Measurements from ENCODE around the gene RHOBTB1. TPM values are rescaled to one million over a fixed set of nuclear protein-coding genes. Genes with fewer than 3 reads are reported as not detected.
"Not testable (repeated sequence)": the region's sequence is repeated elsewhere in the genome, so short reads cannot be mapped to it uniquely, and the experiment has no call there.

RHOBTB1 gene
- total RNA-seq, 1 donor from 2014 or later: 17.2 TPM

DNA sequence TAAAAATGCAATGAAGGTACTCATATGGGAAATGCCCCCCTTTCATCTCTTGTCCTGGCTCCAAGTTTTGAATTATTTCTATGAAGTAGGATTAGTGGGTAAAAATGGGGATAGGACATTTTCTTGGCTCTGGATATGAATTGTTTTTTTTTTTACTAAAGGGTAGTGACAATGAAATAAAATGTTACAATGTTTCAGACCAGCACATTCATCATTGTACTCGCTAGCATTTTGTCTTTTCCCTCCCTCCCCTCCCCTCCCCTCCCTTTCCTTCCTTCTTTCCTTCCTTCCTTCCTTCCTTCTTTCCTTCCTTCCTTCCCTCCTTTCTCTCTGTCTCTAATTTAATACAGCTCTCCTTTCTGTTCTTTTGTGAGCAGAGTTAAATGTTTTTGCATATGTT is 101.3 kb downstream of the RHOBTB1 start:
- Mint-ChIP-seq H3K27ac (ENCODE audit: unreplicated experiment) (no peak overlapping the region), H3K36me3 (ENCODE audit: unreplicated experiment) (no peaks in the 10 kb centered on the region), H3K27me3 (ENCODE audit: unreplicated experiment) (no peaks in the 10 kb centered on the region), H3K4me1 (ENCODE audit: unreplicated experiment) (peaks cover 14% of the 10 kb centered on the region), H3K4me3 (ENCODE audit: unreplicated experiment) (no peak overlapping the region), H3K9me3 (ENCODE audit: unreplicated experiment) (no peaks in the 10 kb centered on the region)
- TF ChIP-seq, protein P1, sequence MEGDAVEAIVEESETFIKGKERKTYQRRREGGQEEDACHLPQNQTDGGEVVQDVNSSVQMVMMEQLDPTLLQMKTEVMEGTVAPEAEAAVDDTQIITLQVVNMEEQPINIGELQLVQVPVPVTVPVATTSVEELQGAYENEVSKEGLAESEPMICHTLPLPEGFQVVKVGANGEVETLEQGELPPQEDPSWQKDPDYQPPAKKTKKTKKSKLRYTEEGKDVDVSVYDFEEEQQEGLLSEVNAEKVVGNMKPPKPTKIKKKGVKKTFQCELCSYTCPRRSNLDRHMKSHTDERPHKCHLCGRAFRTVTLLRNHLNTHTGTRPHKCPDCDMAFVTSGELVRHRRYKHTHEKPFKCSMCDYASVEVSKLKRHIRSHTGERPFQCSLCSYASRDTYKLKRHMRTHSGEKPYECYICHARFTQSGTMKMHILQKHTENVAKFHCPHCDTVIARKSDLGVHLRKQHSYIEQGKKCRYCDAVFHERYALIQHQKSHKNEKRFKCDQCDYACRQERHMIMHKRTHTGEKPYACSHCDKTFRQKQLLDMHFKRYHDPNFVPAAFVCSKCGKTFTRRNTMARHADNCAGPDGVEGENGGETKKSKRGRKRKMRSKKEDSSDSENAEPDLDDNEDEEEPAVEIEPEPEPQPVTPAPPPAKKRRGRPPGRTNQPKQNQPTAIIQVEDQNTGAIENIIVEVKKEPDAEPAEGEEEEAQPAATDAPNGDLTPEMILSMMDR (IDR thresholded peaks at IDR 0.05): no peak
- no peak for DNase-seq (ENCODE audit: extremely low spot score, unreplicated experiment)

DNA sequence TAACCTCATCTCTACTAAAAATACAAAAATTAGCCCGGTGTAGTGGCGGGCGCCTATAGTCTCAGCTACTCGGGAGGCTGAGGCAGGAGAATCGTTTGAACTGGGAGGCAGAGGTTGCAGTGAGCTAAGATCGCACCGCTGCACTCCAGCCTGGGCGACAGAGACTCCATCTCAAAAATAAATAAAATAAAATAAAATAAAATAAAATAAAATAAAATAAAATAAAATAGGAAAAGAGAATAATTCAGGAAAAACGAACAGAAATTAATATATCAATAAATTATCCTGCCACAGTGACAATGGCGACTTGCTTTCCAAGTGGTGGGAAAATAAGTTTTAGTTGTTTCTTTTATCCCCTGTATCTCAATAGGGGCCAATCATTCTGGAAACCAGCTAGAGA is 102.8 kb downstream of the RHOBTB1 start:
- not testable (repeated sequence) for H3K27me3 Mint-ChIP-seq (ENCODE audit: unreplicated experiment); H3K4me3 Mint-ChIP-seq (ENCODE audit: unreplicated experiment); H3K27ac Mint-ChIP-seq (ENCODE audit: unreplicated experiment); DNase-seq (ENCODE audit: extremely low spot score, unreplicated experiment); H3K36me3 Mint-ChIP-seq (ENCODE audit: unreplicated experiment); H3K9me3 Mint-ChIP-seq (ENCODE audit: unreplicated experiment)
- H3K4me1 Mint-ChIP-seq (ENCODE audit: unreplicated experiment): peaks cover 14% of the 10 kb centered on the region

DNA sequence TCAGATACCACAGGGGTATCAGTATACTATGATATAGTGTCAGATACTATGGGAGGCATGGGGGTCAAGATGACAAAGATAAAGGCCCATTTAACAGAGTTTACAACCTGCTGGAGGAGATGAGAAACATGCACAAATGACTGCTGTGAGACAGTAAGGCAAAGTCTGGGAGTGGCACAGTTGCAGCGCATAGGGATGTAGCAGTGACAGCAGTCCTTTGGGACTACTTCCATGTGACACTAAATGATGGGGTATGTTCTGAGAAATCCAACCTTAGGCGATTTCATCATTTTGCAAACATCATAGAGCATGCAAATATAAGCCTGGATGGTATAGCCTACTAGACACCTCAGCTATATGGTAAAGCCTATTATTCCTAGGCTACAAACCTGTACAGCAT is 108.9 kb downstream of the RHOBTB1 start:
- no peak overlapping the region for H3K4me3 Mint-ChIP-seq (ENCODE audit: unreplicated experiment)
- DNase-seq (ENCODE audit: extremely low spot score, unreplicated experiment): no peak
- TF ChIP-seq, protein P1 (IDR thresholded peaks at IDR 0.05): no peak
- H3K27ac Mint-ChIP-seq (ENCODE audit: unreplicated experiment): no peak overlapping the region
- H3K36me3 Mint-ChIP-seq (ENCODE audit: unreplicated experiment): no peaks in the 10 kb centered on the region
- H3K9me3 Mint-ChIP-seq (ENCODE audit: unreplicated experiment): no peaks in the 10 kb centered on the region
- no peaks in the 10 kb centered on the region for H3K27me3 Mint-ChIP-seq (ENCODE audit: unreplicated experiment)
- peaks cover 18% of the 10 kb centered on the region for H3K4me1 Mint-ChIP-seq (ENCODE audit: unreplicated experiment)

- DNase-seq (ENCODE audit: extremely low spot score, unreplicated experiment): no peak
- Mint-ChIP-seq H3K4me1 (ENCODE audit: unreplicated experiment) (peaks cover 18% of the 10 kb centered on the region), H3K9me3 (ENCODE audit: unreplicated experiment) (no peaks in the 10 kb centered on the region), H3K27me3 (ENCODE audit: unreplicated experiment) (no peaks in the 10 kb centered on the region), H3K4me3 (ENCODE audit: unreplicated experiment) (no peak overlapping the region), H3K36me3 (ENCODE audit: unreplicated experiment) (no peaks in the 10 kb centered on the region), H3K27ac (ENCODE audit: unreplicated experiment) (no peak overlapping the region)
- TF ChIP-seq, protein P1 (IDR thresholded peaks at IDR 0.05): no peak
Measured at GRCh38 chr10:60834401-60834800, 109.6 kb downstream of the RHOBTB1 start.

- H3K9me3 Mint-ChIP-seq (ENCODE audit: unreplicated experiment); H3K27ac Mint-ChIP-seq (ENCODE audit: unreplicated experiment); DNase-seq (ENCODE audit: extremely low spot score, unreplicated experiment); H3K27me3 Mint-ChIP-seq (ENCODE audit: unreplicated experiment); H3K4me3 Mint-ChIP-seq (ENCODE audit: unreplicated experiment); H3K36me3 Mint-ChIP-seq (ENCODE audit: unreplicated experiment): not testable (repeated sequence)
- H3K4me1 Mint-ChIP-seq (ENCODE audit: unreplicated experiment): peaks cover 20% of the 10 kb centered on the region
Measured at GRCh38 chr10:60832136-60832535, 111.8 kb downstream of the RHOBTB1 start.

- peak overlapping the region; percentile 63 for H3K27ac Mint-ChIP-seq (ENCODE audit: unreplicated experiment)
- peaks cover 21% of the 10 kb centered on the region for H3K4me1 Mint-ChIP-seq (ENCODE audit: unreplicated experiment)
- TF ChIP-seq, protein P1 (IDR thresholded peaks at IDR 0.05): no peak
- no peaks in the 10 kb centered on the region for H3K36me3 Mint-ChIP-seq (ENCODE audit: unreplicated experiment)
- H3K4me3 Mint-ChIP-seq (ENCODE audit: unreplicated experiment): no peak overlapping the region
- H3K9me3 Mint-ChIP-seq (ENCODE audit: unreplicated experiment): no peaks in the 10 kb centered on the region
- no peaks in the 10 kb centered on the region for H3K27me3 Mint-ChIP-seq (ENCODE audit: unreplicated experiment)
- DNase-seq (ENCODE audit: extremely low spot score, unreplicated experiment): no peak
Measured at GRCh38 chr10:60828489-60828852, 115.5 kb downstream of the RHOBTB1 start.
